ENCODE measurements around the gene PRKAG2.

PRKAG2 gene

GRCh38 chr7:151615784-151616183, 261.1 kb downstream of the PRKAG2 start:
- no peak for TF ChIP-seq CTCF (IDR thresholded peaks at IDR 0.05)
- TF ChIP-seq ZFX (IDR thresholded peaks at IDR 0.05; ENCODE audit: borderline replicate concordance), result no peak
- H3K27ac ChIP-seq, result no peak overlapping the region

GRCh38 chr7:151615058-151615457, 261.9 kb downstream of the PRKAG2 start:
- TF ChIP-seq ZFX (IDR thresholded peaks at IDR 0.05; ENCODE audit: borderline replicate concordance) (no peak), CTCF (IDR thresholded peaks at IDR 0.05) (no peak)
- H3K27ac ChIP-seq, result no peak overlapping the region

- no peak for TF ChIP-seq ZFX (IDR thresholded peaks at IDR 0.05; ENCODE audit: borderline replicate concordance)
- no peak for TF ChIP-seq CTCF (IDR thresholded peaks at IDR 0.05)
Observed at GRCh38 chr7:151614019-151614418, 262.9 kb downstream of the PRKAG2 start.

GRCh38 chr7:151611878-151612277, 265.0 kb downstream of the PRKAG2 start:
- H3K27ac ChIP-seq, result no peak overlapping the region
- TF ChIP-seq ZFX (IDR thresholded peaks at IDR 0.05; ENCODE audit: borderline replicate concordance) (no peak), CTCF (IDR thresholded peaks at IDR 0.05) (no peak)

More at GRCh38 chr7:151614019-151614418, 262.9 kb downstream of the PRKAG2 start:
- no peak overlapping the region for H3K27ac ChIP-seq

- H3K27ac ChIP-seq, result no peak overlapping the region
- no peak for TF ChIP-seq ZFX (IDR thresholded peaks at IDR 0.05; ENCODE audit: borderline replicate concordance)
- TF ChIP-seq CTCF (IDR thresholded peaks at IDR 0.05), result no peak
Observed at GRCh38 chr7:151611041-151611440, 265.9 kb downstream of the PRKAG2 start.

GRCh38 chr7:151608031-151608551, 268.8 kb downstream of the PRKAG2 start:
- no peak overlapping the region for H3K27ac ChIP-seq

More at GRCh38 chr7:151608031-151608551, 268.8 kb downstream of the PRKAG2 start:
- TF ChIP-seq CTCF (IDR thresholded peaks at IDR 0.05), result 0 out of 2 replicates have a peak, but pooled peaks have one; percentile 4
- no peak for TF ChIP-seq ZFX (IDR thresholded peaks at IDR 0.05; ENCODE audit: borderline replicate concordance)
